GM21515 (cell line): ENCODE measurements around the gene THTPA.
"Not testable (repeated sequence)": the region's sequence is repeated elsewhere in the genome, so short reads cannot be mapped to it uniquely, and the experiment has no call there.

Experiments used
- ATAC-seq: cut with Tn5 transposase; IDR thresholded peaks from one replicate; pipeline ENCODE4 v1.9.1; 2021; ENCODE audit not compliant: unreplicated experiment

Gene THTPA

DNA sequence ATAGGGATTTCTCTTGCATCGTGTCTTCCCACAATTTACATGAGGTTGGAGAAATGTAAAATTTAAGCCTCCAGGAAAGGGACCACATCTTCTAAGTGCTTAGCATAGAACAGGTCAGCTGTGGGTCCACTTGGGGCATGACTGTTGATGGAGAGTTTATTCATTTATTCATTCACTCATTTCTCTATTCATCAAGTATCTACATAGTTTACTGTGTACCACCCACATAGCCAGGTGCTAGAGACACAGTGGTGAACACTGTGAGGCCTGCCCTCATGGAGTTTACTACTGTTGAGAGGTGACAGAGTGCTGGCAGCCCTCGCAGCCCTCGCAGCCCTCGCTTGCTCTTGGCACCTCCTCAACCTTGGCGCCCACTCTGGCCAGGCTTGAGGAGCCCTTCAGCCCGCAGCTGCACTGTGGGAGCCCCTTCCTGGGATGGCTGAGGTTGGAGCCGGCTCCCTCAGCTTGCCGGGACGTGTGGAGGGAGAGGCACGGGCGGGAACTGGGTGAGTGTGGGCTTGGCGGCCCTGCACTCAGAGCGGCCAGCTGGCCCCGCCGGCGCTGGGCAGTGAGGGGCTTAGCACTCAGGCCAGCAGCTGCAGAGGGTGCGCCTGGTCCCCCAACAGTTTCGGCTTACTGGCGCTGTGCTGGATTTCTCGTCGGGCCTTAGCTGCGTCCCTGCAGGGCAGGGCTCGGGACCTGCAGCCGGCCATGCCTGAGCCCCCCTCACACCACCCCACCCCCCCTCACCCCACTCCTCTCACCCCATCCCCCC is 24.3 kb downstream of the THTPA start:
- ATAC-seq = no peak

DNA sequence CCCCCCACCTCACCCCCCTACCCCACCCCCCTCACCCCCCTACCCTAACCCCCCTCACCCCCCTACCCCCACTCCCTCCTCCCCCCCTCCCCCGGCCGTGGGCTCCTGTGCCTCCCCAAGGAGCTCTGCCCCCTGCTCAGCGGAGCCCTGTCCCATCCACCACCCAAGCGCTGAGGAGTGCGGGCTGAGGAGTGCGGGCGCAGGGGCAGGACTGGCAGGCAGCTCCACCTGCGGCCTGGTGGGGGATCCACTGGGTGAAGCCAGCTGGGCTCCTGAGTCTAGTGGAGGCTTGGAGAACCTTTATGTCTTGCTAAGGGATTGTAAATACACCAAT is 24.8 kb downstream of the THTPA start:
- no peak for ATAC-seq

DNA sequence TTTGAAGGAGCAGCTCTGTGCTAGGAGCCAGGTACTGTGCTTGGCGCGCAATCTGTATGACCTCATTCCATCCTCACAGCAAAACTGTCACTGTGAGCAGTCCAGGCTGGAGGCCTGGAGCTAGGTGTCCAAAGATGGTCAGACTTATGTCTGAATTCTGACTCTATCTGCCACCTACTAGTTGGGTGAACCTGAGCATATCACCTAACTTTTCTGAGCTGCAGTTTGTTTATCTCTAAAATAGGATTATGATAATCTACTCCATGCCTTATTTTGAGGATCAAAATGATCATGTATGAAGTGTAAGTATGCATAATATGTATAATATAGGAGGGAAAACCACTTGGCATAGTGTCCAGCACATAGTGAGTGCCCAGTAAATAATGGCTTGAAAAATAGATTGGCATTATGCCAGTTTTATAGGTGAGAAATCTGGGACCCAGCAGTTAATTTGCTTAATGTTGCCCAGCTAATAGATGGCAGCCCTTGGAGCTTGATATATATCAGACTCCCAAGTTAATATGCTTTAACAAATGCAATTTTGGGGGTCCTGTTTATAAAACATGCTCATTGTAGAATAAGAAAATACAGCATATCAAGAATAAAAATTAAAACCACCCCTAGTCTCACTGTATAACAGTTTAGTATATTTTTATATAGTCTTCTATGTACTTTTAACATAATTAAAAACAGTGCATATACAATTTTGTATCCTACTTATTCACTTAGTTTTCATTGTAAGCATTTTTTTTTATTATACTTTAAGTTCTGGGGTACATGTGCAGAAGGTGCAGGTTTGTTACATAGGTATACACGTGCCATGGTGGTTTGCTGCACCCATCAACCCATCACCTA is 27.1 kb downstream of the THTPA start:
- no peak for ATAC-seq

DNA sequence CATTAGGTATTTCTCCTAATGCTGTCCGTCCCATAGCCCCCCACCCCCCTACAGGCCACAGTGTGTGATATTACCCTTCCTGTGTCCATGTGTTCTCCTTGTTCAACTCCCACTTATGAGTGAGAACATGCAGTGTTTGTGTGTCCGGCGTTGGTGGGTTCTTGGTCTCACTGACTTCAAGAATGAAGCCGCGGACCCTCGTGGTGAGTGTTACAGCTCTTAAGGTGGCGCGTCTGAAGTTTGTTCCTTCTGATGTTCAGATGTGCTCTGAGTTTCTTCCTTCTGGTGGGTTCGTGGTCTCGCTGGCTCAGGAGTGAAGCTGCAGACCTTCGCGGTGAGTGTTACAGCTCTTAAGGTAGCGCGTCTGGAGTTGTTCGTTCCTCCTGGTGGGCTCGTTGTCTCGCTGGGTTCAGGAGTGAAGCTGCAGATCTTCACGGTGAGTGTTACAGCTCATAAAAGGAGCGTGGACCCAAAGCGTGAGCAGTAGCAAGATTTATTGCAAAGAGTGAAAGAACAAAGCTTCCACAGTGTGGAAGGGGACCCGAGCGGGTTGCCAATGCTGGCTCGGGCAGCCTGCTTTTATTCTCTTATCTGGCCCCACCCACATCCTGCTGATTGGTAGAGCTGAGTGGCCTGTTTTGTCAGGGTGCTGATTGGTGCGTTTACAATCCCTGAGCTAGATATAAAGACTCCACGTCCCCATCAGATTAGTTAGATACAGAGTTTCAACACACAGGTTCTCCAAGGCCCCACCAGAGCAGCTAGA is 27.9 kb downstream of the THTPA start:
- not testable (repeated sequence) for ATAC-seq

DNA sequence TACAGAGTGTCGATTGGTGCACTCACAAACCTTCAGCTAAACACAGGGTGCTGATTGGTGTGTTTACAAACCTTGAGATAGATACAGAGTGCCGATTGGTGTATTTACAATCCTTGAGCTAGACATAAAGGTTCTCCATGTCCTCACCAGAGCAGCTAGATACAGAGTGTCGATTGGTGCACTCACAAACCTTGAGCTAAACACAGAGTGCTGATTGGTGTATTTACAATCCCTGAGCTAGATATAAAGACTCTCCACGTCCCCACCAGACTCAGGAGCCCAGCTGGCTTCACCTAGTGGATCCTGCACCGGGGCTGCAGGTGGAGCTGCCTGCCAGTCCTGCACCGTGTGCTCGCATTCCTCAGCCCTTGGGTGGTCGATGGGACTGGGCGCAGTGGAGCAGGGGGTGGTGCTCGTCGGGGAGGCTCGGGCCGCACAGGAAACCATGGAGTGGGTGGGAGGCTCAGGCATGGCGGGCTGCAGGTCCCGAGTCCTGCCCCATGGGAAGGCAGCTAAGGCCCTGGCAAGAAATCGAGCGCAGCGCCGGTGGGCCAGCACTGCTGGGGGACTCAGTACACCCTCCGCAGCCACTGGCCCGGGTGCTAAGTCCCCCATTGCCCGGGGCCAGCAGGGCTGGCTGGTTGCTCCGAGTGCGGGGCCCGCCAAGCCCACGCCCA is 28.6 kb downstream of the THTPA start:
- not testable (repeated sequence) for ATAC-seq

DNA sequence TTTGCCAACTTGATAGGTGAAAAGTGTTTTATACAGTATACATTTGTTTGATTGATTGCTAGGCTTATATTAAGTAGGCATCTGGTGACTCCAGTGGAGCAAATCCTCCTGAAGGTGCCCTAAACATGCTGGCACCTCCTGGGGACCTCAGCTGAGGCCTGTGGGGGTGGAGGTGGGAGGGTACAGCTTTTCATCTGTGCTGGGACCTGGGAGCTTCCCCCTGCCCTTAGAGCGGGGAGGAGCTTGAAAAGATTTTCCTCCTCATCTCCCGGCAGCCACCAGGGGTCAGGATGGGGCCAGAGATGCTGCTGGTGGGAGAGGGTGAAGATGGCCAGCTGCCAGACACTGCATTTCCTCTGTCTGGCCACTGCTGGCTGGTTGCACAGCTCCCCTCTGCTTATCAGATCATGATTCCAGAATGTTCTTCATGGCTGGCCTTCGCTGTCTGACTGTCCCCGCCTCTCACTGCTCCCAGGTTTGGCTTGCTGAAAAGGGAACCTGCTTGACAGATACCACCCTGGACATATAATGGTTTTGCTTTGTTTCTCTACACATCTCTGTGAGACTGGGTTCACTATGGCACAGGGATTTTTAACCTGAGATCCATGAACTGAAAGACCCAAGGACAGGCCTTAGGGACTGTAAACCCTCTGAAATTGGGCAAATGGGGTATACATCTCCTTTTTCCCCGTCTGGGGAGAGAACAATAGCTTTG is 33.0 kb downstream of the THTPA start:
- peak; percentile 83 for ATAC-seq

DNA sequence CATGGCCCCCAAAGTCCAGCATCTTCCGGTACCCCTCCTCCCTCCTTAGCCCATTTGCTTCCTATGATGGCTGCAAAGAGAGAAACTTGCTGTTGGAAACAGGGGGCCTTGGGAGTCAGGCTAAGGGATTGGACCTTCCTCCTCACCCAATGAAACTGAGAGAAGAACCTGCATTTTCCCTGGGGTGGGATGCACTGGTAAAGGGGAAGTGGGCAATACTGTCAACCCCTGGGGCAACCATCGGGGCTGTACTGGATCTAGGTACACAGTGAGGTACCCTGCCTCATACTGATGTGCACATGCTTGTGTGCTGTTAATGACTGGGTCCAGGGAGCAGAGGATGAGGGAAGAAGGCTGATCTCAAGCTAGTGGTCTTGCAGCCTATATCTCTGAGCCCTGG is 33.5 kb downstream of the THTPA start:
- ATAC-seq = no peak

DNA sequence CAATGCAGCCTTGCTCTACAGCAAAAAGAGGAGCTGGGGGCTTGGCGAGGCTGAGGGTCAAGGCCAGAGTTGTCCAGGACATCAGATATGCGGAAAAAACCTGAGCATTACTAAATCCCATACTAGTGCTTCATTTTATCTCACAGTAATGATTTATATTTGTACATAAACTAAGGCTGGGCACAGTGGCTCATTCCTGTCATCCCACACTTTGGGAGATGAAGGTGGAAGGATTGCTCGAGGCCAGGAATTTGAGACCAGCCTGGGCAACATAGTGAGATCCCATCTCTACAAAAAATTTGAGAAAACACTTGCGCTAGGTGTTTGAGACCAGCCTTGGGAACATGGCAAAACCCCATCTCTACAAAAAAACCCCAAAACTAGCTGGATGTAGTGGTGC is 34.1 kb downstream of the THTPA start:
- no peak for ATAC-seq

DNA sequence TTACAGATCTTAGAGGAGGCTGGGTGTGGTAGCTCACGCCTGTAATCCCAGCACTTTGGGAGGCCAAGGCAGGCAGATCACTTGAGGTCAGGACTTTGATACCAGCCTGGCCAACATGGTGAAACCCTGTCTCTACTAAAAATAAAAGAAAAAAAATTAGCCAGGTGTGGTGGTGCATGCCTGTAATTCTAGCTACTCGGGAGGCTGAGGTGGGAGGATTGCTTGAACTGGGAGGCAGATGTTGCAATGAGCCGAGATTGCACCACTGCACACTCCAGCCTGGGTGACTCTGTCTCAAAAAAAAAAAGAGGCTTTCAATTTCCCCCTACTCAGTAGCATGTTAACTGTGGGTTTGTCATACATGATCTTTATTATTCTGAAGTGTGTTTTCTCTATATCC is 38.1 kb downstream of the THTPA start:
- not testable (repeated sequence) for ATAC-seq

DNA sequence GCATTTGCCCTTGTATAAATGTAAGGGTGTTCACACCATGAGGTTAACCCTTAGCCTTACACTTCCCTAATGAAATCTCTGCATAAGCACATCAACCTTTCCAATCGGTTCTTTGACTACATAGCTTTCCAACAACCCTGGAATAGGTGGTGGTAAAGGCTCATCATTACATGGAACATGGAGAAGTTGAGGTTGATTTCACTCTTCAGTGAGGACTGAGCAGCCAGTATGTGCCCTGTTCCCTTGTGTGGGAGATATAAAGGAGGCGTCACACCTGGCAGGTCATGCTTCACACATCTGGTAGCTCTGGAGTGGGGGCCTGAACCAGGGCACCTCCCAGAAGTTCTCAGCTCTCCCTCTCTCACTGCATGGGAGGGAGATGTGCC is 44.2 kb downstream of the THTPA start:
- no peak for ATAC-seq

DNA sequence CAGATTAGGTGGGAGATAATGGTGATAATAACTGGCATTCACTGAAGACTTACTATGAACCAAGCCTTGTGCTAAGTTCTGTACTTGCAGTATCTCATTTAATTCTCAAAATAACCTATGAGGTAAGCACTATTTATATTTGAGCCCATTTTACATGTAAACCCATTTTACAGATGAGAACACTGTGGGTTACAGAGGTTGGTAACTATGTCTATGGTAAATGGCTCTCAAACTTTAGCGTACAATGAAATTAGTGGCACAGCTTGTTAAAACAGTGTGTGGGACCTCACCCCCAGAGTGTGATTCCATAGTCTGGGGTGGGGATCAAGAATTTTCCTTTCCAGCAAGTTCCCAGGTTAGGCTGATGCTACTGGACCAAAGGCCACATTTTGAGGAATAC is 44.7 kb downstream of the THTPA start:
- no peak for ATAC-seq

DNA sequence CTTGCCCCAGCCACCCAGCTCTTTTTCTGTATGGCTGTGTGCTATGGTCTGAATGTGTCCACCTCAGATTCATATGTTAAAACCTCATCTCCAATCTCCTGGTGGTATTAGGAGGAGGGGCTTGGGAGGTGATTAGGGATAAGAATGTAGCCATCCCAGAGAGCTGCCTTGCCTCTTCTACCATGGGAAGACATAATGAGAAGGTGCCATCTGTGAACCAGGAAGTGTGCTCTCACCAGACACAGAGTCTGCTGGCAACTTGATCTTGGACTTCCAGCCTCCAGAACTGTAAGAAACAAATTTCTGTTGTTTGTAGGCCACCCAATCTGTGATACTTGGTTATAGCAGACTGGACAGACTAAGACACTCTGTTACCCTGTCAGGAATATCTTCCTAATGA is 45.4 kb downstream of the THTPA start:
- no peak for ATAC-seq

DNA sequence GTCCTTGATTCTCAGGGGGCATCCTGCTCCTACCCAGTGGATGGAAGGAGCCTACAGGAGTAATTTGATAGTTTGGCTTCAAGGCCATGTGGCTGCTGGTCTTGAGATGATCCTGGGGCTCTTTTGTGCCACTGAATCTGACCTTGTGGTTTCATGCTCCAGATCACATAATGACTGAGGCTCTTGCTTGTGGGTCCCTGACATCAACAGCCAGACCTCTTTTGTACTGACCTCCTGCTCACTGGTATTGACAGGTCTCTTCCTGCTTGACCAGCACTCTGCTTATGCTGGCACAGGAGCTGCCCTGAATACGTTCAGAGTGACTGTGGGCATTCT is 45.7 kb downstream of the THTPA start:
- ATAC-seq = no peak

DNA sequence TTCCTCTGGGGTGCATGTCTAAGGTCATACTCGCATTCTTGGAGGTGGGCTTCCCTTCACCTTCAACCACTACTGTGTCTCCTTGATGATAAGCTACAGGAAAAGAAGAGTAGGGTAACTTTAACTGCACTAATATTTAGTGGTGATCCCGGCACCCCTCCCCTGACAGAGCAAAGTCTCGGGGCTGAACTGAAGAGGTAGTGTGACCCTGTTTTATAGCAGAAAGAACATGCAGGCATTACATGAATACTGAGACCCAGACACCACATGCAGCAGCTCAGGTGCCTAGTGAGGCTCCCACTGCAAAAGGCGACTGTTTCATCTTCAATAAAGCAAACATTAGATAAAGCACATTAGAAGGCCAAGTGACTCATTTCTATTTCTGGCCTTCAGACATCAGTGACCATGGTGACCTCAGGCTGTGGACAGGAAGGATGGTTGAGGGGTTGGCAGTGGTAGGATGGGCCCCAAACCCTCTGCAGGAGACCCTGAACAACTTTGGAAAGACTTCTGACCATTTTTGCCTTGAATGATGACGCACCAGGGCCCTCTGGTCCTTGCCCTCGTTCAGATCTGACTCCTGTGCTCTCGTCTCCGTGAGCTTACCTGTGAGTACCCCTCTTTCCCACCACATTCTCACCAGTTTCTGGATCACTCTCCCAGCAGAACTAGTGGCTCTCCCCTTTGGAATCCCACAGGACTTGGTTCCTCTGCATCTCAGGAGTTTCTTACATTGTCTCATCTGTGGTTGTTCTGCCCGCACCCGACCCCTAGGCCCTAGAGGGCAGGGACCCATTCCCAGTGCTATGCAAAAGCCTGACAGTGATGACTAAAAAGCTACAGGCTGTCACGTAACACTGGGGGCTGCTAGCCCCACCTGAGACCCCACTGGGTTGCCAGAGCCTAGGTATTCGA is 46.4 kb downstream of the THTPA start:
- ATAC-seq = no peak

DNA sequence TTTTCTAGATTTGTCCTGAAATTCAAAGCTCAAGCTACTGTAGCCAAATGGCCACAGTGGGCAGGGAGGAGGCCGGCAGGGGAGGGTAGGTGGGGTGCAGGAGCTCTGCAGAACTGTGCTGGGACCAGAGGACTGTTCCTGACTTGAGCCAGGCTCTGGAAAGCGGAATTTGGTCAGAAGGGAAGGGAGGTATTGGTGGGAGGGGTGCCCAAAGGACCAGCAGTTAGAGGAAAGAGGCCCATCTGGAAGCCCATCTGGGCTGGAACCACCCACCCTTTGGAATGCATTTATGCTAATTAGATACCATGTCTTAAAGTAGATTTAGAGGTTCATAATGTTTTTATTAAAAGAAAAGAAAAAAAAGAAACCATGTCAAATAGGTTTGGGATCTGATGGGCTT is 47.0 kb downstream of the THTPA start:
- no peak for ATAC-seq

DNA sequence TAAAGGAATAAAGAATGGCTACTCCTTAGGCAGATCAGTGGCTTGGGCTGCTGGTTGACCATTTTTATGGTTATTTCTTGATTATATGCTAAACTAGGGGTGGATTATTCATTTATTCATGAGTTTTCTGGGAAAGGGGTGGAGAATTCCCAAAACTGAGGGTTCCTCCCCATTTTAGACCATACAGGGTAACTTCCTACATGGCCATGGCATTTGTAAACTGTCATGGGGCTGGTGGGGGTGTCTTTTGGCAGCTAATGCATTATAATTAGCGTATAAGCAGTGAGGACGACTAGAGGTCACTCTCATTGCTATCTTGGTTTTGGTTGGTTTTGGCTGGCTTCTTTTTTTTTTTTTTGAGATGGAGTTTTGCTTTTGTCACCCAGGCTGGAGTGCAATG is 48.1 kb downstream of the THTPA start:
- no peak for ATAC-seq

DNA sequence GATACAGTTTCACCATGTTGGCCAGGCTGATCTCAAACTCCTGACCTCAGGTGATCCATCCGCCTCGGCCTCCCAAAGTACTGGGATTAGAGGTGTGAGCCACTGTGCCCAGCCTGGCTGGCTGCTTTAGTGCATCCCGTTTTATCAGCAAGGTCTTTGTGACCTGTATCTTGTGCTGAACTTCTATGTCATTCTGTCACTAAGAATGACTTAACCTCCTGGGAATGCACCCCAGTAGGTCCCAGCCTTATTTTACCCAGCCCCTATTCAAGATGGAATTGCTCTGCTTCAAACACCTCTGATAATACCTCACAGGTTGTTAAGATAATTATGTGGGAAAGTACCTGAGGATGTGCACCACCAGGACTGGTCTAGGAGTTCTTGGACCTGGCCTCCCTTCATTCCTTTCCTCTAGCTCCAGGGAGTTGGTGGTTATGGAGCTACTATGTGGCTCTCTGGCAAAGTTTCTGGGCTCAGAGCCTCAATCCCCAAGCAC is 48.7 kb downstream of the THTPA start:
- ATAC-seq = no peak

DNA sequence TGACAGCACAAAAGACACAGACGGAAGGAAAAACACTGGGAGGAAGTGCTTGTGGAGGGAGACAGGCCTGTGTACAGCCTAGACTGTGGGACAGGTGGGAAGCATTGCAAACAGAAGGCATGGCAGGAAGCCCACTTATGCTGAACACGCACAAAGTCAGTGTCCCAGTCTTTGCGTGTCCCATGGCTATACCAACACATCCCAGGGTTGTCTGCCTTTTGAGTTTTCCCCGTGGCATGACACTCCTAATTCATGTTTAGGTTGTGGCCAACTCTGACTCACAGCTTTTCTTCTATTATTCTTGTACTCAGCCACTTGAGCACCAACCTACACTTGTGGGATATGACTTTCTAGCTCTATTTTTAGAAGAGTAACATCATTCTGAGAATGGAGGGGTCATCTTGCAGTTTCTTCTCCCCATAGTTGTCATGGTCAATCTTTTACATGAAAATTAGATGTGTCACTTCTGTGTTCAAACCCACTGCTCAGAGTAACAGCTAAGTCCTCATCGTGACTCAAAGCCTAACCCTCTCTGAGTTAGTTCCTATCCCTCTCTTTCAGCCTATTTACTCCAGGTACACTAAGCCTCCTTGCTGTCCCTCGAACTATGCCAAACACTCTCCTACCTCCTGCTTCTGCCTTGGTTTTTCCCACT is 50.0 kb downstream of the THTPA start:
- peak; percentile 78 for ATAC-seq

DNA sequence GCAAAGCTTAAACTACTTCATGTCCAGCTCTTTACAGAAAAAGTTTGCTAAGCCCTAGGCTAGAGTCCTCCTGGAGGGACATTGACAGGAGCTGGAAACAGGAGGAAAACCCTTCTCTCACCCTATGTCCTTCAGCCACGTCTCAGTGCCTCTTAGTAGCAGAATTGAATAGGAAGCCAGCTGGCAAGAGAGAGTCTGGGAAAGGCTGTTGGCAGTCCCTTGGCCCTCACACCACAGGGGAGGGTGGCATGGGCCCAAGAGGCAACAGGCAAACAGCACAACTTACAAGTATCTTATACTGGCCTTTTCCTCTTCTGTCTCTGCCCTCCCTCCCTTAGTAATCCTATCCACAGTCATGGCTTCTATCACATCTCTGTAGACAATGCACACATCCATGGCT is 52.4 kb downstream of the THTPA start:
- ATAC-seq = no peak
